ENCODE data around the gene GXYLT2. TPM values are rescaled to one million over a fixed set of nuclear protein-coding genes. Genes with fewer than 3 reads are reported as not detected.

Gene GXYLT2
- total and polyA plus RNA-seq, 8 donors = 12.4 to 27.9 (median 16.7) TPM

DNA sequence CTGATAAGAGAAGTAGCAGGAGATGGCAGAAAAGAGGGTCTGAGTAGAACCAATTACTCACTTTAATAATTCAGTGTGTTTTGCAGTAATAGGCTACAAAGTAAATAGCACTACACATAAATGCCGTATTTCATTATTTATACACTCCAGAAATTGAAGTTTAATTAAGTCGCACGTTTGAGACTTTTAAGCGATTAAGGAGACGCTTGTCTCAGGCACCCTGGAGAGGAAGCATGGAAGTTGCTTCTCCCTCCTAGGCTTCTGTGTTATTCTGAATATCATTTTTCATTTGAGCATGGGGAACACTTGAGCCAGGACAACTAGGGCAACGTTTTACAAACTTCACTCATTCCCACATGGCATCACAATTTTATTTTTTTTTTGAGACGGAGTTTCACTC is 12.2 kb downstream of the GXYLT2 start:
- no peaks in the 10 kb centered on the region for H3K27me3 ChIP-seq
- no peaks in the 10 kb centered on the region for H3K36me3 ChIP-seq
- H3K4me3 ChIP-seq = no peak overlapping the region
- DNase-seq = no peak
- intact Hi-C loops (cut with DNase I) = no loop called here
- no peak overlapping the region for H3K27ac ChIP-seq
- ATAC-seq = no peak
- H3K4me1 ChIP-seq = peaks cover 0 to 4% of the 10 kb centered on the region in 2 donors
- TF ChIP-seq, protein P1, sequence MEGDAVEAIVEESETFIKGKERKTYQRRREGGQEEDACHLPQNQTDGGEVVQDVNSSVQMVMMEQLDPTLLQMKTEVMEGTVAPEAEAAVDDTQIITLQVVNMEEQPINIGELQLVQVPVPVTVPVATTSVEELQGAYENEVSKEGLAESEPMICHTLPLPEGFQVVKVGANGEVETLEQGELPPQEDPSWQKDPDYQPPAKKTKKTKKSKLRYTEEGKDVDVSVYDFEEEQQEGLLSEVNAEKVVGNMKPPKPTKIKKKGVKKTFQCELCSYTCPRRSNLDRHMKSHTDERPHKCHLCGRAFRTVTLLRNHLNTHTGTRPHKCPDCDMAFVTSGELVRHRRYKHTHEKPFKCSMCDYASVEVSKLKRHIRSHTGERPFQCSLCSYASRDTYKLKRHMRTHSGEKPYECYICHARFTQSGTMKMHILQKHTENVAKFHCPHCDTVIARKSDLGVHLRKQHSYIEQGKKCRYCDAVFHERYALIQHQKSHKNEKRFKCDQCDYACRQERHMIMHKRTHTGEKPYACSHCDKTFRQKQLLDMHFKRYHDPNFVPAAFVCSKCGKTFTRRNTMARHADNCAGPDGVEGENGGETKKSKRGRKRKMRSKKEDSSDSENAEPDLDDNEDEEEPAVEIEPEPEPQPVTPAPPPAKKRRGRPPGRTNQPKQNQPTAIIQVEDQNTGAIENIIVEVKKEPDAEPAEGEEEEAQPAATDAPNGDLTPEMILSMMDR (IDR thresholded peaks at IDR 0.05) = no peak
- H3K9me3 ChIP-seq = no peaks in the 10 kb centered on the region

DNA sequence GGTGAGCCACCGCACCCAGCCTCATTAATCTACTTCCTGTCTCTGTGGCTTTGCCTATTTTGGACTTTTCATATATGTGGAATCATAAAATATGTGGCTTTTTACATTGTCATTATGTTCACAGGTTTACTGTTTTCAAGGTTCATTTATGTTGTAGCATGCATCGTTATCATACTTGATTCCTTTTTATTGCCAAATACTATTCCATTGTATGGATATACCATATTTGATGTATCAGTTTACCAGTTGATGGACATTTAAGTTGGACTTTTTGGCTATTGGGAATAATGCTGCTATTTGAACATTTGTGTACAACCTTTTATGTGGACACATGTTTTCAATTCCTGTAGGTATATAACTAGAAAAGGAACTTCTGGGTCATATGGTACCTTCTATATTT is 14.0 kb downstream of the GXYLT2 start:
- Histone ChIP-seq H3K9me3 (no peaks in the 10 kb centered on the region), H3K27ac (no peak overlapping the region), H3K4me3 (no peak overlapping the region), H3K36me3 (no peaks in the 10 kb centered on the region), H3K4me1 (no peaks in the 10 kb centered on the region), H3K27me3 (no peaks in the 10 kb centered on the region)
- no peak for ATAC-seq
- TF ChIP-seq, protein P1 (IDR thresholded peaks at IDR 0.05) = no peak
- intact Hi-C loops (cut with DNase I) = no loop called here
- no peak for DNase-seq

DNA sequence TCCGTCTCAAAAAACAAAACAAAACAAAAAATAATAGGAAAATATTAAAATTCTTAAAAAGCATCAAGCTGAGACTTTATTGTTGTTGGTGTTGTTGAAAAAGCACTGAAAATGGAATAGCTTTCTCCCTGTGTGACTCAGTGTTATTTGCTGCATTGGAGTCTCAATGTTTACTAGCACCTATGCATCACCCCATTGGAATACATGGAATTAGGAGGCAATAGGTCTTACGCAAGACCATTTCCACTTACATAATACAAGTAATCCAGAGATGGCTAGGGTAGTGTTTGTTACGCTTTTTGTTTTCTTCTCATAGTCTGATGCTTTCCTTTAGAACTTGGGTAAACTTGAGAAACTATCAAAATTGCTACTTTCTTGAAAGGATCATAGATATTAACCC is 15.2 kb downstream of the GXYLT2 start:
- Histone ChIP-seq H3K36me3 (no peaks in the 10 kb centered on the region), H3K9me3 (no peaks in the 10 kb centered on the region), H3K4me3 (no peak overlapping the region), H3K27me3 (no peaks in the 10 kb centered on the region), H3K4me1 (no peaks in the 10 kb centered on the region), H3K27ac (no peak overlapping the region)
- TF ChIP-seq, protein P1 (IDR thresholded peaks at IDR 0.05) = no peak
- DNase-seq (no peak), ATAC-seq (peak; percentile 68)
- intact Hi-C loops (cut with DNase I) = no loop called here

DNA sequence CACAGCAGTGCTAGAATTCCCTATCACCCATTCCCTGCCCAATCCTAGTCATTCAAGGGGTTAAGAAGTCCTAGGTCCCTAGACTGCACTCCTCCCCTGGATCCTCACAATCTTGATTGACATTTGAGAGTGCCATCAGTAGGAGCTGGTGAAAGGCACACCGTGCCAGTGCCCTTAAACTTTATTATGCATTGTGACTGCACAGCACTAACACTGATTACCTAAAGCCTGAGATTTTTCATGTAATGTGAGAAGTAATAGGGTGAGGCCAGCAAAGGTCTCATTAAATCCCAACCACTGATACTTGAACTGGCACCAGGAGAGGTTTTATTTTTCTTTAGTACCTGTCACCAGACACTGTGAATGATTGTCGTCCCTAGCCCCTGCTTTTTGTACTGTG is 16.3 kb downstream of the GXYLT2 start:
- no peaks in the 10 kb centered on the region for H3K4me1 ChIP-seq
- no peaks in the 10 kb centered on the region for H3K36me3 ChIP-seq
- H3K27me3 ChIP-seq = no peaks in the 10 kb centered on the region
- H3K27ac ChIP-seq = no peak overlapping the region
- no peak for DNase-seq
- H3K9me3 ChIP-seq = no peaks in the 10 kb centered on the region
- no peak overlapping the region for H3K4me3 ChIP-seq
- TF ChIP-seq, protein P1 (IDR thresholded peaks at IDR 0.05) = no peak
- ATAC-seq = no peak
- intact Hi-C loops (cut with DNase I) = no loop called here

DNA sequence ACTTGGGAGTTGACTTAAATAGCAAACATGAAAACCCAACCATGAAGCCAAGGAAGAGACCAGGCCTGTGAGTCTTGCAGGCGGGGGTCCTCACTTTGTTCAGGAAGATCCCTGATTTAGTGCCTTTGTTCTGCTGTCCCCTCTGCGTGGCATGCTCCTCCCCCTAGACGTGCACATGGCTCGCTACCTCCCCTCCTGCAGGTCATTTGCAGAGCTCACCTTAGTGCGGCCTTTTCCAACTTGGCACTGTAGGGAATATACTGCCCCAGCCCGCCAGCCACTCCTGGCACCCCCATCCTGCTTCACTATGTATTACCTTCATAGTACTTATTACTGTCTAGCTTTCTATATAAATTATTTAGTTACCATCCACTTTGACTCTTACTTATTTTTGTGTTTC is 18.3 kb downstream of the GXYLT2 start:
- no peaks in the 10 kb centered on the region for H3K36me3 ChIP-seq
- H3K4me1 ChIP-seq = no peaks in the 10 kb centered on the region
- intact Hi-C loops (cut with DNase I) = no loop called here
- H3K27me3 ChIP-seq = no peaks in the 10 kb centered on the region
- no peak for ATAC-seq
- no peaks in the 10 kb centered on the region for H3K9me3 ChIP-seq
- TF ChIP-seq, protein P1 (IDR thresholded peaks at IDR 0.05) = no peak
- H3K4me3 ChIP-seq = no peak overlapping the region
- H3K27ac ChIP-seq = no peak overlapping the region
- DNase-seq = no peak
